GM23338 (cell line): ENCODE measurements around the gene SBF1.

Experiments
- CTCF ChIP-seq, 2 experiments: fragments of 200-600 bp in 1 of 2; sonication (generic) in 1 of 2; conservative IDR thresholded peaks; 2 replicates each; pipeline versions ENCODE4 v1.5.1 to v1.6.1; 2016 to 2017; ENCODE audit warnings: antibody characterized with exemption in 2 of 2, low read depth in 2 of 2, mild to moderate bottlenecking in 2 of 2, moderate library complexity in 1 of 2
- EZH2 ChIP-seq: fragments of 200-600 bp; sonication (generic); IDR thresholded peaks from one replicate; pipeline ENCODE4 v1.8.0; 2017; ENCODE audit warnings: antibody characterized with exemption, mild to moderate bottlenecking, low read depth; ENCODE audit not compliant: unreplicated experiment

DNA sequence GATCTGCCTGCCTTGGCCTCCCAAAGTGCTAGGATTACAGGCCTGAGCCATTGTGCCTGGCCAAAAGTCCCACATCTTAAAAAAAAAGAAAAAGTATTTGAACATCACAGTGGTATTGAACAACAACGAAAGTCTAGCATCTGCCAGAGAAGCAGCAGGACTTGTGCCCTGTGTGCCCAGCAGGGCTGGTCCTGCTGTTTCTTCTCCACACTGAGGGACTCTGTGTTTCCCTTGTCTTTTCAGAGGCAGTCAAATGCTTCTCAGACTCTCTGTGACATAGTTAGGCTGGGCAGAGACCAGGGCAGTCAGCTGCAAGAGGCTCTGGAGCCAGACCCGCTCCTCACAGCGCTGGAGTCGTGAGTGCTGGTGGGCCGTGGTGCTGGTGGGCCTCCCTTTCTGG is 56.2 kb downstream of the SBF1 start:
- TF ChIP-seq CTCF (conservative IDR thresholded peaks at IDR 0.05; ENCODE audit: low read depth in 2 of 2) (no peak), EZH2 (no peak)
